OCI-LY3 (cell line): ENCODE data around the gene ARHGEF2.

Experiments
- EZH2phosphoT487 ChIP-seq: fragments of 200-600 bp; shearing (Covaris generic); IDR thresholded peaks from 2 replicates; pipeline ENCODE4 v1.6.1; 2018; ENCODE audit warnings: antibody characterized with exemption, mixed run types, low read depth
- TF ChIP-seq, protein P1 (sequence below): fragments of 200-600, 300-600 bp; sonication (generic); IDR thresholded peaks from 2 replicates; pipeline ENCODE4 v1.5.1; 2014; ENCODE audit warnings: antibody characterized with exemption, low read length, low read depth

DNA sequence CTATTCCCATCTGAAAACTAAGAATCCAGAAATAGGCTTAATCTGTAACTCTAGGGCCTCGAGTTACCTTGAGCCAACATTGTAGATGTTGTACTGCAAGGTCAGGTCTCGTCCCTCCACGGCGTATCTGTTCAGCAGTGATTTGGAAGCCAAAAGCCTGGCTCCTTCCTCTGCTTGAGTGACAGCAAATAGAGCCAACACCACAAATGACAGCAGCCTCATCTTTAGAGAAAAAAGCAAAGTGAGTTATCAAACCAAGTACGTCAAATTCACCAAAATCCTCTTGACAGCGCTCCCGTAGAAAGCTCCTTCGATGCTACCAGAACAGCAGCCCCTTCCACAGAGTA is 41.6 kb upstream of the ARHGEF2 start:
- TF ChIP-seq, protein P1, sequence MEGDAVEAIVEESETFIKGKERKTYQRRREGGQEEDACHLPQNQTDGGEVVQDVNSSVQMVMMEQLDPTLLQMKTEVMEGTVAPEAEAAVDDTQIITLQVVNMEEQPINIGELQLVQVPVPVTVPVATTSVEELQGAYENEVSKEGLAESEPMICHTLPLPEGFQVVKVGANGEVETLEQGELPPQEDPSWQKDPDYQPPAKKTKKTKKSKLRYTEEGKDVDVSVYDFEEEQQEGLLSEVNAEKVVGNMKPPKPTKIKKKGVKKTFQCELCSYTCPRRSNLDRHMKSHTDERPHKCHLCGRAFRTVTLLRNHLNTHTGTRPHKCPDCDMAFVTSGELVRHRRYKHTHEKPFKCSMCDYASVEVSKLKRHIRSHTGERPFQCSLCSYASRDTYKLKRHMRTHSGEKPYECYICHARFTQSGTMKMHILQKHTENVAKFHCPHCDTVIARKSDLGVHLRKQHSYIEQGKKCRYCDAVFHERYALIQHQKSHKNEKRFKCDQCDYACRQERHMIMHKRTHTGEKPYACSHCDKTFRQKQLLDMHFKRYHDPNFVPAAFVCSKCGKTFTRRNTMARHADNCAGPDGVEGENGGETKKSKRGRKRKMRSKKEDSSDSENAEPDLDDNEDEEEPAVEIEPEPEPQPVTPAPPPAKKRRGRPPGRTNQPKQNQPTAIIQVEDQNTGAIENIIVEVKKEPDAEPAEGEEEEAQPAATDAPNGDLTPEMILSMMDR: no peak
- TF ChIP-seq EZH2phosphoT487: no peak
